CD4-positive, CD25-positive, alpha-beta regulatory T cell (primary cell): ENCODE measurements around the gene CAPN5. TPM values are rescaled to one million over a fixed set of nuclear protein-coding genes. Genes with fewer than 3 reads are reported as not detected.
A peak's percentile ranks its signal among the peaks of the same experiment; 100 is the strongest.
"Not testable (repeated sequence)": the region's sequence is repeated elsewhere in the genome, so short reads cannot be mapped to it uniquely, and the experiment has no call there.

Source experiments
- ATAC-seq, 2 donors: fragments of 150-1000 bp; cut with Tn5 transposase; one replicate each; pipeline ENCODE4 v1.10.0; 2021; ENCODE audit warnings: low read depth in 2 of 2, moderate number of reproducible peaks in 2 of 2, moderate library complexity in 1 of 2
- DNase-seq, 3 donors: peaks; one replicate each; pipeline versions ENCODE4 v3.0.0 to v3.0.0-alpha.2; 2012 to 2022; ENCODE audit warnings: mixed read lengths in 1 of 3
- H3K27ac ChIP-seq: one replicate; pipeline ENCODE4 v1.7.0; 2013; ENCODE audit warnings: mild to moderate bottlenecking, low read length; ENCODE audit not compliant: insufficient read depth, poor library complexity, severe bottlenecking
- H3K27me3 ChIP-seq: one replicate; pipeline ENCODE4 v1.7.0; 2013; ENCODE audit warnings: low read length; ENCODE audit not compliant: control insufficient read depth, insufficient read depth
- H3K36me3 ChIP-seq: one replicate; pipeline ENCODE4 v1.7.0; 2013; ENCODE audit warnings: mild to moderate bottlenecking, low read length, moderate library complexity; ENCODE audit not compliant: control insufficient read depth, insufficient read depth
- H3K4me1 ChIP-seq: 2 replicates; pipeline ENCODE4 v1.7.0; 2013; ENCODE audit warnings: mild to moderate bottlenecking, low read length; ENCODE audit not compliant: insufficient read depth, control insufficient read depth, poor library complexity, severe bottlenecking
- H3K4me3 ChIP-seq: one replicate; pipeline ENCODE4 v1.7.0; 2013; ENCODE audit warnings: low read depth, mild to moderate bottlenecking, low read length, moderate library complexity
- H3K9me3 ChIP-seq, 2 experiments: 1 replicate in 1 of 2; 2 replicates in 1 of 2; pipeline ENCODE4 v1.7.0; 2013; ENCODE audit warnings: low read length in 2 of 2, mild to moderate bottlenecking in 1 of 2, moderate library complexity in 1 of 2; ENCODE audit not compliant: control insufficient read depth in 2 of 2
- H3K27ac Mint-ChIP-seq, 3 donors: one replicate each; pipeline ENCODE4 v1.8.0; 2020 to 2022; ENCODE audit warnings: mild to moderate bottlenecking in 3 of 3, mixed read lengths in 3 of 3, moderate library complexity in 2 of 3
- H3K27me3 Mint-ChIP-seq: one replicate; pipeline ENCODE4 v1.8.0; 2022; ENCODE audit warnings: mild to moderate bottlenecking, mixed read lengths
- H3K36me3 Mint-ChIP-seq: one replicate; pipeline ENCODE4 v1.8.0; 2020; ENCODE audit warnings: mixed read lengths
- H3K4me1 Mint-ChIP-seq, 4 donors: one replicate each; pipeline ENCODE4 v1.8.0; 2020 to 2022; ENCODE audit warnings: mixed read lengths in 4 of 4, mild to moderate bottlenecking in 1 of 4
- H3K4me3 Mint-ChIP-seq, 4 donors: one replicate each; pipeline ENCODE4 v1.8.0; 2020 to 2022; ENCODE audit warnings: mild to moderate bottlenecking in 4 of 4, mixed read lengths in 4 of 4, moderate library complexity in 3 of 4
- H3K9me3 Mint-ChIP-seq, 7 donors: one replicate each; pipeline ENCODE4 v1.8.0; 2020 to 2022; ENCODE audit warnings: mixed read lengths in 7 of 7, mild to moderate bottlenecking in 3 of 7, moderate library complexity in 2 of 7
- polyA plus RNA-seq, 4 donors: library from polyadenylated mRNA; unstranded; fragments of 300-500 nt; fragmentation: Illumina TruSeq; gene quantifications; one replicate each; pipeline ENCODE4 v1.2.3, GENCODE V29; 2021
- total RNA-seq: library from RNA; stranded (reverse); gene quantifications from one replicate; pipeline ENCODE4 v1.2.3, GENCODE V29; 2022

The CAPN5 gene
- total RNA-seq (2.8 TPM), polyA plus RNA-seq (1 to 10 TPM in 3 of 4 donors, under 1 TPM in 1; 0.74 to 1.3 (median 1.1) TPM)

GRCh38 chr11:77066229-77067042 is at the start of gene CAPN5:
CAPN5 (plus strand) TSS chr11:77066971; CDS start chr11:77084887, 17,916 bp downstream.
- ATAC-seq, result peak; percentile 89
- Histone ChIP-seq H3K27ac (no peak within 1 kb of the TSS), H3K4me1 (peaks cover 17% of the 10 kb centered on the region), H3K4me3 (peak within 1 kb of the TSS; percentile 41), H3K36me3 (no peaks in the 10 kb centered on the region), H3K27me3 (no peaks in the 10 kb centered on the region), H3K9me3 (no peaks in the 10 kb centered on the region)
- Mint-ChIP-seq H3K27ac (peak within 1 kb of the TSS in 1 of 3 donors; percentile 87), H3K4me1 (peaks cover 0 to 12% (median 4%) of the 10 kb centered on the region in 4 donors), H3K4me3 (peak within 1 kb of the TSS; percentile 88 to 97 (median 91)), H3K36me3 (no peaks in the 10 kb centered on the region), H3K9me3 (peaks cover 0 to 3% (median 0%) of the 10 kb centered on the region in 7 donors), H3K27me3 (peaks cover 2% of the 10 kb centered on the region)
- DNase-seq, result peak; percentile 76 to 86 (median 82)

DNA sequence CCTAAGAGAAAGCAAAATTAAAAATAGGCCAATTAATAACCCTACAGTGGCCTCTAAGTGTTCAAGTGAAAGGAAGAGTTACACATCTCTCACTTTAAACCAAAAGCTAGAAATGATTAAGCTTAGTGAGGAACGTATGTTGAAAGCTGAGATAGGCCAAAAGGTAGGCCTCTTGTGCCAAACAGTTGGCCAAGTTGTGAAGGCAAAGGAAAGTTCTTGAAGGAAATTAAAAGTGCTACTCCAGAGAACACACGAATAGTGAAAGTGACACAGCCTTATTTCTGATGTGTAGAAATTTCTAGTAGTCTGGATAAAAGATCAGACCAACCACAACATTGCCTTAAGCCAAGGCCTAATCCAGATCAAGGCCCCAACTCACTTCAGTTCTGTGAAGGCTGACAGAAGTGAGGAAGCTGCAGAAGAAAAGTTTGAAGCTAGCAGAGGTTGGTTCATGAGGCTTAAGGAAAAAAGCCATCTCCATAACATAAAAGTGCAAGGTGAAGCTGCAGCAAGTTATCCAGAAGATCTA is 48.3 kb upstream of the CAPN5 start:
- DNase-seq, H3K4me3 Mint-ChIP-seq, H3K27ac ChIP-seq, H3K4me1 ChIP-seq, H3K27me3 ChIP-seq, ATAC-seq, H3K9me3 Mint-ChIP-seq, H3K36me3 ChIP-seq, H3K9me3 ChIP-seq, H3K4me1 Mint-ChIP-seq, H3K4me3 ChIP-seq, H3K27me3 Mint-ChIP-seq: not testable (repeated sequence)
- peak overlapping the region in 1 of 3 donors; percentile 70 for H3K27ac Mint-ChIP-seq
- H3K36me3 Mint-ChIP-seq, result peaks cover 23% of the 10 kb centered on the region

- Mint-ChIP-seq H3K36me3 (peaks cover 23% of the 10 kb centered on the region), H3K27ac (no peak overlapping the region), H3K27me3 (no peaks in the 10 kb centered on the region), H3K4me3 (no peak overlapping the region), H3K9me3 (no peaks in the 10 kb centered on the region), H3K4me1 (no peaks in the 10 kb centered on the region)
- Histone ChIP-seq H3K27me3 (no peaks in the 10 kb centered on the region), H3K9me3 (no peaks in the 10 kb centered on the region), H3K4me3 (no peak overlapping the region), H3K36me3 (no peaks in the 10 kb centered on the region), H3K27ac (no peak overlapping the region), H3K4me1 (no peaks in the 10 kb centered on the region)
- DNase-seq (no peak), ATAC-seq (no peak)
Observed at GRCh38 chr11:77019976-77020595, 46.7 kb upstream of the CAPN5 start.

- Histone ChIP-seq H3K36me3 (no peaks in the 10 kb centered on the region), H3K27me3 (no peaks in the 10 kb centered on the region), H3K27ac (no peak overlapping the region), H3K9me3 (no peaks in the 10 kb centered on the region), H3K4me1 (no peaks in the 10 kb centered on the region), H3K4me3 (no peak overlapping the region)
- Mint-ChIP-seq H3K27ac (no peak overlapping the region), H3K27me3 (no peaks in the 10 kb centered on the region), H3K4me1 (no peaks in the 10 kb centered on the region), H3K9me3 (no peaks in the 10 kb centered on the region), H3K36me3 (peaks cover 23% of the 10 kb centered on the region), H3K4me3 (no peak overlapping the region)
- no peak for ATAC-seq
- no peak for DNase-seq
Observed at GRCh38 chr11:77020734-77021133, 46.0 kb upstream of the CAPN5 start.

GRCh38 chr11:77024745-77025144 is 42.0 kb upstream of the CAPN5 start:
- ATAC-seq (no peak), DNase-seq (no peak)
- H3K4me3 Mint-ChIP-seq, result no peak overlapping the region
- Histone ChIP-seq H3K4me3 (no peak overlapping the region), H3K27me3 (peaks cover 3% of the 10 kb centered on the region), H3K4me1 (no peaks in the 10 kb centered on the region), H3K9me3 (no peaks in the 10 kb centered on the region), H3K36me3 (no peaks in the 10 kb centered on the region), H3K27ac (no peak overlapping the region)
- no peaks in the 10 kb centered on the region for H3K9me3 Mint-ChIP-seq
- no peak overlapping the region for H3K27ac Mint-ChIP-seq
- no peaks in the 10 kb centered on the region for H3K27me3 Mint-ChIP-seq
- peaks cover 15% of the 10 kb centered on the region for H3K36me3 Mint-ChIP-seq
- H3K4me1 Mint-ChIP-seq, result no peaks in the 10 kb centered on the region

DNA sequence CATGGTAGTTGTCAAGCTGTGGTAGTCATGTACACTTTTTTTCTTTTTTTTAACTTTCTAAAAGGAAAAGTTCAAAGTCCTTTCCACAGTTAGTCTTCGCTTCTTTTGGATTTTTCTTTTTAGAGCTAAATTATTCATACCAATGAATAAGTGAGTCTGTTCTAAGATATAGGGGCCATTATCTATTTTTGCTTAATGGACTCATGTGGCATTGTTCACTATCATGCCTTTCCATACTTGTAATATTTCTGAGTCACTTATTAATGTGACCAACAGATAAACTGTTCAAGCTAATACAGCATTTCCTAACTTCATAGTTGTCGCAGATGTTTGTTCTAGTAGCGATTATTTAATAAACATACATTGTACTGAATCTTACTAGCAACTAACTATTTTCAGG is 40.5 kb upstream of the CAPN5 start:
- peaks cover 3% of the 10 kb centered on the region for H3K36me3 Mint-ChIP-seq
- no peak for ATAC-seq
- H3K4me1 ChIP-seq, result no peaks in the 10 kb centered on the region
- no peak overlapping the region for H3K4me3 ChIP-seq
- no peak overlapping the region for H3K27ac Mint-ChIP-seq
- peaks cover 7% of the 10 kb centered on the region for H3K27me3 ChIP-seq
- no peaks in the 10 kb centered on the region for H3K9me3 ChIP-seq
- no peak for DNase-seq
- H3K36me3 ChIP-seq, result no peaks in the 10 kb centered on the region
- H3K4me1 Mint-ChIP-seq, result no peaks in the 10 kb centered on the region
- no peak overlapping the region for H3K4me3 Mint-ChIP-seq
- H3K9me3 Mint-ChIP-seq, result no peaks in the 10 kb centered on the region
- H3K27ac ChIP-seq, result no peak overlapping the region
- peaks cover 5% of the 10 kb centered on the region for H3K27me3 Mint-ChIP-seq

DNA sequence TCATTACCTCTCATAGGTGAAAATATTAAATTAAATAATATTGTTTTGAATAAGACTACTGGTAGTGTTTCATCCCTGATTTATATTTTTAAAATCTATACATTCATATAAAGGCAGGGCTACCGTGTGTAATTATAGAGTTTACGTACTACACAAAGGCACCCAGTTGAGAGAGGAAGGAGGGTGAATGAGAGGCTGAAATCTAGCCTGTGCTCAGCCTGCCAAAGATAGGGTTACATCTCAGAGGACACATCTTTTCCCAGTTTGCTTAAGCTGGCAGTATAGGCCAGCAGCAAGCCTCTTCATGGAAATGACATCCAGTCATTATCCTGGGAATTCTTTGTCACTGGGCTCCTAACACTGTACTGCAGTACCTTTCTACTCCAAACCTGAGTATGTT is 40.0 kb upstream of the CAPN5 start:
- Mint-ChIP-seq H3K4me1 (no peaks in the 10 kb centered on the region), H3K27ac (no peak overlapping the region), H3K4me3 (no peak overlapping the region), H3K36me3 (peaks cover 2% of the 10 kb centered on the region), H3K9me3 (peaks cover 0 to 1% (median 0%) of the 10 kb centered on the region in 7 donors), H3K27me3 (peaks cover 5% of the 10 kb centered on the region)
- Histone ChIP-seq H3K36me3 (no peaks in the 10 kb centered on the region), H3K4me3 (no peak overlapping the region), H3K27me3 (peaks cover 7% of the 10 kb centered on the region), H3K4me1 (no peaks in the 10 kb centered on the region), H3K9me3 (no peaks in the 10 kb centered on the region), H3K27ac (no peak overlapping the region)
- DNase-seq (no peak), ATAC-seq (no peak)
